Neural progenitor cell (in vitro differentiated cells): ENCODE results near the gene RNF220. TPM values are rescaled to one million over a fixed set of nuclear protein-coding genes. Genes with fewer than 3 reads are reported as not detected.

ENCODE experiments used
- DNase-seq: peaks from one replicate; pipeline ENCODE4 v3.0.0-alpha.2; 2016; ENCODE audit warnings: low spot score
- H2AFZ ChIP-seq: fragments of 200-600 bp; sonication (generic); replicated peaks from 2 replicates; pipeline ENCODE4 v1.6.1; 2016; ENCODE audit warnings: antibody characterized with exemption
- H3F3A ChIP-seq: fragments of 200-600 bp; sonication (generic); 2 replicates; pipeline ENCODE4 v1.6.1; 2016; ENCODE audit warnings: antibody characterized with exemption, low read depth
- H3K27ac ChIP-seq: fragments of 200-600 bp; sonication (generic); 2 replicates; pipeline ENCODE4 v1.5.1; 2016; ENCODE audit warnings: mild to moderate bottlenecking
- H3K27me3 ChIP-seq: fragments of 200-600 bp; sonication (generic); 2 replicates; pipeline ENCODE4 v1.6.1; 2016; ENCODE audit warnings: mild to moderate bottlenecking, moderate library complexity
- H3K36me3 ChIP-seq: fragments of 200-600 bp; sonication (generic); 2 replicates; pipeline ENCODE4 v1.5.1; 2016
- H3K4me1 ChIP-seq: fragments of 200-600 bp; sonication (generic); 2 replicates; pipeline ENCODE4 v1.6.1; 2016; ENCODE audit warnings: mixed run types
- H3K4me2 ChIP-seq: fragments of 200-600 bp; sonication (generic); 2 replicates; pipeline ENCODE4 v1.6.1; 2016
- H3K4me3 ChIP-seq: fragments of 200-600 bp; sonication (generic); 2 replicates; pipeline ENCODE4 v1.5.1; 2016
- H3K79me2 ChIP-seq: fragments of 200-600 bp; sonication (generic); 2 replicates; pipeline ENCODE4 v1.6.1; 2016; ENCODE audit warnings: low read depth
- H3K9ac ChIP-seq: fragments of 200-600 bp; sonication (generic); 2 replicates; pipeline ENCODE4 v1.6.1; 2016
- H3K9me3 ChIP-seq: fragments of 200-600 bp; sonication (generic); 2 replicates; pipeline ENCODE4 v1.5.1; 2016; ENCODE audit warnings: low read depth
- H4K20me1 ChIP-seq: fragments of 200-600 bp; sonication (generic); 2 replicates; pipeline ENCODE4 v1.6.1; 2016; ENCODE audit warnings: low read depth
- H3K27ac Mint-ChIP-seq: 3 replicates; pipeline ENCODE4 v1.8.0; 2021; ENCODE audit warnings: mixed read lengths
- H3K27me3 Mint-ChIP-seq: 2 replicates; pipeline ENCODE4 v1.8.0; 2022; ENCODE audit warnings: low read depth, mild to moderate bottlenecking, inconsistent platforms, moderate library complexity, mixed read lengths; ENCODE audit not compliant: insufficient read depth
- H3K36me3 Mint-ChIP-seq: 3 replicates; pipeline ENCODE4 v1.8.0; 2021; ENCODE audit warnings: mixed read lengths
- H3K4me1 Mint-ChIP-seq: 3 replicates; pipeline ENCODE4 v1.8.0; 2021; ENCODE audit warnings: mixed read lengths
- H3K4me3 Mint-ChIP-seq: 3 replicates; pipeline ENCODE4 v1.8.0; 2021; ENCODE audit warnings: mild to moderate bottlenecking, moderate library complexity, mixed read lengths
- H3K9me3 Mint-ChIP-seq: 3 replicates; pipeline ENCODE4 v1.8.0; 2020; ENCODE audit warnings: mixed read lengths
- EZH2 ChIP-seq: fragments of 200-600 bp; sonication (generic); IDR thresholded peaks from 2 replicates; pipeline ENCODE4 v1.6.1; 2017; ENCODE audit warnings: antibody characterized with exemption, mild to moderate bottlenecking, moderate library complexity
- EZH2phosphoT487 ChIP-seq: fragments of 200-600 bp; sonication (generic); IDR thresholded peaks from 2 replicates; pipeline ENCODE4 v1.6.1; 2017; ENCODE audit warnings: antibody characterized with exemption
- total RNA-seq: library from RNA; depleted of rRNA; stranded (reverse); fragments of >200 nt; gene quantifications from 2 replicates; pipeline ENCODE4 v1.2.3, GENCODE V29; 2015; ENCODE audit warnings: low replicate concordance
- TF ChIP-seq, protein P1 (sequence below): fragments of 200-600 bp; sonication (generic); IDR thresholded peaks from 2 replicates; pipeline ENCODE4 v1.5.1; 2017; ENCODE audit warnings: antibody characterized with exemption, mild to moderate bottlenecking

Gene RNF220
- total RNA-seq, 1 donor from 2014 or later, result 93.8 TPM

DNA sequence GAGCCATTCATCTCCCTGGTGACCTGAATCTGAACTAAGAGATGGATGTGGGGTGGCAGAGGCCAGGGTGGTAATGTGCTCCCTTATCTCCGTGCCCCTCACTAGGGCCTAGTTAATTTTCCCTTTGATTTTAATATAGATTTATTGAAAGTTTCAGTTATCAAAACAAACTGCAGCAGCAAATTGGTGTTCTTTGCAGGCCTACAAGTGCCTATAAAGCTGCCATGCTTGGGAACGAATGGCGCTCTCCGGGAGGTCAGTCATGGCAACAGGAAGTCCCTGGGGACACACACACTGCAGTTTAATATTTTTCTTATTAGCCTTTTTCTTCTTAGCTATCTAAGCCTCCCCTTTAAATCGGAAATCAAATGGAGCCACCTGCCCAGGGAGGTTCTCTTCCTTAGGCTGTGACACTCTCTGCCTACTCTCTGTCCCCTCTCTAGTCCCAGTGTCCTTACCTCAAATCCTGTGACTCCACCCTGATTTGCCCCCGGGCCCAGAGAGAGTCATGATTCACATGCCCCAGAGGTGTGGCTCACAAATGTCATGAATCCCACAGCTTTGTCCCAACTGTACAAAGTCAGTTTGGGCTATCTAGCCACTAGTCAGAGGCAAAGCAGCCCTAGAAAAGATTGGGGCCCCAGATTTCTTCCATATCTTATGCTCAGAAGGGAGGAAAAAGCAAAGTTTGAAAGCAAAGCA is 45.7 kb upstream of the RNF220 start:
- TF ChIP-seq, protein P1, sequence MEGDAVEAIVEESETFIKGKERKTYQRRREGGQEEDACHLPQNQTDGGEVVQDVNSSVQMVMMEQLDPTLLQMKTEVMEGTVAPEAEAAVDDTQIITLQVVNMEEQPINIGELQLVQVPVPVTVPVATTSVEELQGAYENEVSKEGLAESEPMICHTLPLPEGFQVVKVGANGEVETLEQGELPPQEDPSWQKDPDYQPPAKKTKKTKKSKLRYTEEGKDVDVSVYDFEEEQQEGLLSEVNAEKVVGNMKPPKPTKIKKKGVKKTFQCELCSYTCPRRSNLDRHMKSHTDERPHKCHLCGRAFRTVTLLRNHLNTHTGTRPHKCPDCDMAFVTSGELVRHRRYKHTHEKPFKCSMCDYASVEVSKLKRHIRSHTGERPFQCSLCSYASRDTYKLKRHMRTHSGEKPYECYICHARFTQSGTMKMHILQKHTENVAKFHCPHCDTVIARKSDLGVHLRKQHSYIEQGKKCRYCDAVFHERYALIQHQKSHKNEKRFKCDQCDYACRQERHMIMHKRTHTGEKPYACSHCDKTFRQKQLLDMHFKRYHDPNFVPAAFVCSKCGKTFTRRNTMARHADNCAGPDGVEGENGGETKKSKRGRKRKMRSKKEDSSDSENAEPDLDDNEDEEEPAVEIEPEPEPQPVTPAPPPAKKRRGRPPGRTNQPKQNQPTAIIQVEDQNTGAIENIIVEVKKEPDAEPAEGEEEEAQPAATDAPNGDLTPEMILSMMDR, result no peak
- TF ChIP-seq EZH2 (no peak), EZH2phosphoT487 (no peak)
- H3K4me1 Mint-ChIP-seq, result peaks cover 11% of the 10 kb centered on the region
- no peaks in the 10 kb centered on the region for H3K36me3 ChIP-seq
- H3K4me2 ChIP-seq, result no peak overlapping the region
- no peak overlapping the region for H3K4me3 Mint-ChIP-seq
- H3K9ac ChIP-seq, result no peak overlapping the region
- H3K27ac Mint-ChIP-seq, result no peak overlapping the region
- no peaks in the 10 kb centered on the region for H3F3A ChIP-seq
- no peaks in the 10 kb centered on the region for H3K27me3 ChIP-seq
- H4K20me1 ChIP-seq, result peaks cover under 1% of the 10 kb centered on the region
- H3K27me3 Mint-ChIP-seq, result peaks cover 7% of the 10 kb centered on the region
- H3K9me3 ChIP-seq, result no peaks in the 10 kb centered on the region
- peaks cover 5% of the 10 kb centered on the region for H3K79me2 ChIP-seq
- H3K4me1 ChIP-seq, result no peaks in the 10 kb centered on the region
- no peak overlapping the region for H2AFZ ChIP-seq
- H3K27ac ChIP-seq, result no peak overlapping the region
- no peaks in the 10 kb centered on the region for H3K36me3 Mint-ChIP-seq
- DNase-seq, result no peak
- H3K9me3 Mint-ChIP-seq, result no peaks in the 10 kb centered on the region
- no peak overlapping the region for H3K4me3 ChIP-seq

DNA sequence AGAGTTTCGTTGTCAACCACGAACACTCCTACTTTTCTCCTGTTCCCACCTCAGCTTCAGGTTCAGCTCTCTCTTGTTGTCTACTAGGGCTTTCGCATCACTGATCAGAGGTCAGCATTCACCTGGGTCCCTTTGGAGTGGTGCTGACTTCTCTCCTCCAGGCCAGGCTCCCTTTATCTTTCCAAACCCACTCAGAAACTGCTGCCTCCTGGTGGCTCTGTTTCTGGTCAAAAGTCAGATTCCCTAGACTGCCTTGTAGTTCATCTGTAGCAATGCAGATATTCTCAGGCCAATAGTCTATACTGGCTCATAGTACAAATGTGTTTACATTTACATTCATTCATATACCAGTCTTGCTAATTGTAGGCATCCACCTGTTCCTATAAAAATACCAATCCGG is 43.6 kb upstream of the RNF220 start:
- H2AFZ ChIP-seq, result no peak overlapping the region
- no peaks in the 10 kb centered on the region for H3K79me2 ChIP-seq
- H3K36me3 Mint-ChIP-seq, result no peaks in the 10 kb centered on the region
- H3K27ac ChIP-seq, result no peak overlapping the region
- no peak overlapping the region for H3K4me3 Mint-ChIP-seq
- H3K4me1 ChIP-seq, result no peaks in the 10 kb centered on the region
- no peak overlapping the region for H3K4me2 ChIP-seq
- H3K4me1 Mint-ChIP-seq, result no peaks in the 10 kb centered on the region
- H3K9me3 Mint-ChIP-seq, result no peaks in the 10 kb centered on the region
- DNase-seq, result no peak
- peaks cover 5% of the 10 kb centered on the region for H3K27me3 Mint-ChIP-seq
- H3K27me3 ChIP-seq, result peaks cover 3% of the 10 kb centered on the region
- no peak overlapping the region for H3K9ac ChIP-seq
- no peaks in the 10 kb centered on the region for H3K36me3 ChIP-seq
- H3K4me3 ChIP-seq, result no peak overlapping the region
- no peak overlapping the region for H3K27ac Mint-ChIP-seq
- H3F3A ChIP-seq, result no peaks in the 10 kb centered on the region
- no peaks in the 10 kb centered on the region for H3K9me3 ChIP-seq
- H4K20me1 ChIP-seq, result no peaks in the 10 kb centered on the region
- no peak for TF ChIP-seq EZH2phosphoT487
- TF ChIP-seq, protein P1, result peak; percentile 35

DNA sequence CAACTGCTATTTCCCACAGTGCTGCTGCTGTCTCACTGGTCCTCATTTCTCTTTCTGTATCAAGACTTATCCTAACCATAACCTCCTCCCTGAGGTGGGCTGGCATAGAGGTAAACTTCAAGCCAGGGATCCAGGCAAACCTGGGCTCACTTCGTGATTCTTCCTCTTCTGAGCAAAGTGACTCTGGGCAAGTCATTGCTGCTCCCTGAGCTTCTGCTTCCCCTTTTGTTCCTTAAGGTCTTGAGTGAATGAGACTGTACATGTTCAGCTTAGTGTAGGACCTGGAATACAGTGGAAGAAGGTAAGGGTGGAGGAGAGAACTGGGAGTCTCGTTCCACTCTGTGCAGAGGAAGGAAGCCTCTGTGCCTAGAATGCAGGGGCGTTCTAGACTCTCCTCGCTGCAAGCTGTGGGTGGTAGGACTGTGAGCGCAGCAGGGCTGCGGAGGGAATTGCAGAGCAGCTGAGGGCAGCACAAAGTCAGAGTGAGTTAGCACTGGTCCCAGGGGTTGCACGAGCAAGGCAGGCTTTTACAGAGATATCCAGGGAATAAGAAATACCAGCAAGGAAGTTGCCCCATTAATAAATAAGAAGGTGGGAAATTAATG is 38.6 kb upstream of the RNF220 start:
- peaks cover 10% of the 10 kb centered on the region for H3K27me3 Mint-ChIP-seq
- Histone ChIP-seq H3K4me1 (peaks cover 8% of the 10 kb centered on the region), H3K4me2 (no peak overlapping the region), H4K20me1 (no peaks in the 10 kb centered on the region), H2AFZ (no peak overlapping the region), H3K27ac (no peak overlapping the region), H3K79me2 (no peaks in the 10 kb centered on the region), H3K27me3 (peaks cover 32% of the 10 kb centered on the region), H3K9ac (no peak overlapping the region), H3K4me3 (no peak overlapping the region), H3F3A (no peaks in the 10 kb centered on the region), H3K9me3 (no peaks in the 10 kb centered on the region), H3K36me3 (no peaks in the 10 kb centered on the region)
- no peaks in the 10 kb centered on the region for H3K36me3 Mint-ChIP-seq
- H3K4me1 Mint-ChIP-seq, result peaks cover 11% of the 10 kb centered on the region
- no peak overlapping the region for H3K4me3 Mint-ChIP-seq
- DNase-seq, result no peak
- H3K9me3 Mint-ChIP-seq, result no peaks in the 10 kb centered on the region
- no peak for TF ChIP-seq EZH2
- no peak for TF ChIP-seq EZH2phosphoT487
- TF ChIP-seq, protein P1, result no peak
- no peak overlapping the region for H3K27ac Mint-ChIP-seq
